ENCODE results near the gene TMED9. TPM values are rescaled to one million over a fixed set of nuclear protein-coding genes. Genes with fewer than 3 reads are reported as not detected.

The TMED9 gene
- polyA plus RNA-seq, 1 donor (not counting 4 experiments of a cell fraction or from before 2014, with no cell fraction given): 247 TPM

DNA sequence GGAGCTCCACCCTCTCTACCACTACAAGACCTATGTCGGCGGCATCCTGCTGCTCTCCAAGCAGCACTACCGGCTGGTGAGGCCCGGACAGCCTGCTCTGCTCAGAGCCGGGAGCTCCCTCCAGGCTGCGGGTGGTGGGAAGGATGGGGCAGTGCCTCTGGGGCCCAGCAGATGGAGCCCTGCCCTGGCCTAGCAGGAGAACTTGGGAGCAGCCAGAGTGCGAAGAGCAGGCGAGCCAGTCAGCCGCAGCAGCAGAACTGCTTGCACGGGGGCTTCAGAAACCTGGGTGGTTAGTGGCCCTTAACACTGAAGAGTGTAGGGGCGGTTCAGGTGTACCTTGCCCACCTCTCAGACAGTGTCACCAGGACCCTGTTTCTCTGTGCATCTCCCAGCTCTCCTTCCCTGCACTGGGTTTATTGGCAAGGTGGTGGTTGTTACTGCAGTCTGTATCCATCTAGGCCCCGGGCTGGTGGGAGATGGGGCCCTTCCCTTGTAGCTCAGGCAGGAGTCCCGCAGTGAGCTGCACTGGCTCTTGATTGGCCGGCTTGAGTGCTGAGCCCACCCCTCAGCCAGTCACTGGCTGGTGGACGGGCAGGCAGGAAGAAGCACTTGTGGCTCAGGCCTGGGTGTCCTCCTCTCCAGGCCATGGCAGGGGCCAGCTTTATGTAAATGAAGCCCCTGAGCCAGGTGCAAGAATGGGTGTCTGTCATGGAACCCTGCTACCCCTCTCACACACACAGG, 15.6 kb downstream of the TMED9 start:
- peaks cover 4 to 22% of the 10 kb centered on the region in 2 experiments for H3K36me3 ChIP-seq (ENCODE audit: control insufficient read depth in 2 of 2, extremely low read depth in 1 of 2, insufficient read depth in 2 of 2, low read length in 2 of 2)

DNA sequence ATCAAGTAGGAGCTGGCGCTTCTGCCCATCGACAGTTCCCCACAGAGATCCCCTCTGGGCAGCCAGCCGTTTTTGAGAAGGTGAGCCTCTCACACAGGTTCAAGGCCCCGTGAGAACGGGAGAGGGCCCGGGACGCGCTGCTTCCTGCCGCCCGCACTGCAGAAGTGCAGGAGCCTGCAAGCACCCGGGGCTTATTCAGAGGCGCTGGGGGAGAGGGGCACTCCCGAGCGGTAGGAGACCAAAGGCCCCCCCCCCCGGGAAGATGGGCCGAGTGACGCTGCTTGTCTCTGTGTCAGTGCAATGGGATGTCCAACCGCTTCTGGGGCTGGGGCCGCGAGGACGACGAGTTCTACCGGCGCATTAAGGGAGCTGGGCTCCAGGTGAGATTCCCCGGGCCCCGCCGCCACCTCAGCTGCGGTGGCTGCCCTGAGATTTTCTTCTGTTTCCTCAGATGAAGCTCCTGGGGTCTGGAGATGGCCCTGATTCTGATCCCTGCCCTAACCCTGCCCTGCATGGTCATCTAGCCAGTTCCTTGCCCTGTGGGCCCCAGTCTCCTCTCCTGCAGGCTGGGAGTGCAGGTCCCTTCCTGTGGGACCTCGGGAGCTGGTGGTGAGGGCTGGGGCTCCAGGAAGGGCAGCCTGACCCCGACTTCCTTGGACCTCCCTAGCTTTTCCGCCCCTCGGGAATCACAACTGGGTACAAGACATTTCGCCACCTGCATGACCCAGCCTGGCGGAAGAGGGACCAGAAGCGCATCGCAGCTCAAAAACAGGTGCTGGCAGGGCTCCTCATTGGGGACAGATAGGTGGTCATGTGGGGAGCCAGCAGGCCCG, 16.5 kb downstream of the TMED9 start:
- dilution Hi-C loops (cut with MboI; ENCODE audit: extremely low pct_ligation_motif_present, low sequenced_read_pairs): no loop called here
- Histone ChIP-seq H3K27ac (ENCODE audit: control insufficient read depth, insufficient read depth, low read length) (no peak overlapping the region), H3K4me1 (ENCODE audit: control insufficient read depth, extremely low read depth, insufficient read depth, low read length) (no peaks in the 10 kb centered on the region), H3K79me2 (ENCODE audit: control insufficient read depth, insufficient read depth, low read length) (no peaks in the 10 kb centered on the region), H3K9me3 (ENCODE audit: control insufficient read depth, low read depth, low read length) (no peaks in the 10 kb centered on the region), H3K4me2 (ENCODE audit: control insufficient read depth, extremely low read depth, insufficient read depth, low read depth, low read length) (no peak overlapping the region), H4K20me1 (ENCODE audit: control insufficient read depth, extremely low read depth, insufficient read depth, low read length) (no peaks in the 10 kb centered on the region), H3K9me1 (ENCODE audit: control insufficient read depth, extremely low read depth, insufficient read depth, low read length) (no peaks in the 10 kb centered on the region), H3K36me3 (ENCODE audit: control insufficient read depth in 2 of 2, extremely low read depth in 1 of 2, insufficient read depth in 2 of 2, low read length in 2 of 2) (peaks cover 4 to 22% of the 10 kb centered on the region in 2 experiments), H3K4me3 (ENCODE audit: control insufficient read depth in 2 of 3, extremely low read depth in 1 of 3, insufficient read depth in 2 of 3, low read depth in 1 of 3, low read length in 3 of 3) (no peak overlapping the region), H3K9ac (ENCODE audit: control insufficient read depth, extremely low read depth, insufficient read depth, low read length) (no peak overlapping the region), H2AFZ (ENCODE audit: control insufficient read depth, low read length) (no peak overlapping the region), H3K27me3 (ENCODE audit: control insufficient read depth, extremely low read depth, insufficient read depth, low read length) (no peaks in the 10 kb centered on the region)
- FAIRE-seq (no peak), DNase-seq (ENCODE audit: low read depth, low spot score) (no peak)
- TF ChIP-seq, protein P1, sequence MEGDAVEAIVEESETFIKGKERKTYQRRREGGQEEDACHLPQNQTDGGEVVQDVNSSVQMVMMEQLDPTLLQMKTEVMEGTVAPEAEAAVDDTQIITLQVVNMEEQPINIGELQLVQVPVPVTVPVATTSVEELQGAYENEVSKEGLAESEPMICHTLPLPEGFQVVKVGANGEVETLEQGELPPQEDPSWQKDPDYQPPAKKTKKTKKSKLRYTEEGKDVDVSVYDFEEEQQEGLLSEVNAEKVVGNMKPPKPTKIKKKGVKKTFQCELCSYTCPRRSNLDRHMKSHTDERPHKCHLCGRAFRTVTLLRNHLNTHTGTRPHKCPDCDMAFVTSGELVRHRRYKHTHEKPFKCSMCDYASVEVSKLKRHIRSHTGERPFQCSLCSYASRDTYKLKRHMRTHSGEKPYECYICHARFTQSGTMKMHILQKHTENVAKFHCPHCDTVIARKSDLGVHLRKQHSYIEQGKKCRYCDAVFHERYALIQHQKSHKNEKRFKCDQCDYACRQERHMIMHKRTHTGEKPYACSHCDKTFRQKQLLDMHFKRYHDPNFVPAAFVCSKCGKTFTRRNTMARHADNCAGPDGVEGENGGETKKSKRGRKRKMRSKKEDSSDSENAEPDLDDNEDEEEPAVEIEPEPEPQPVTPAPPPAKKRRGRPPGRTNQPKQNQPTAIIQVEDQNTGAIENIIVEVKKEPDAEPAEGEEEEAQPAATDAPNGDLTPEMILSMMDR (optimal IDR thresholded peaks at IDR 0.05 in 1 of 3, IDR thresholded peaks at IDR 0.05 in 1 of 3, conservative IDR thresholded peaks at IDR 0.05 in 1 of 3; ENCODE audit: extremely low read depth in 1 of 3, insufficient read depth in 2 of 3, low read length in 3 of 3): no peak
- TF ChIP-seq EZH2 (IDR thresholded peaks at IDR 0.05; ENCODE audit: low read length): no peak

More for the DNA sequence above, 15.6 kb downstream of the TMED9 start:
- peak; percentile 60 for FAIRE-seq
- dilution Hi-C loops (cut with MboI; ENCODE audit: extremely low pct_ligation_motif_present, low sequenced_read_pairs): no loop called here
- Histone ChIP-seq H3K9ac (ENCODE audit: control insufficient read depth, extremely low read depth, insufficient read depth, low read length) (no peak overlapping the region), H4K20me1 (ENCODE audit: control insufficient read depth, extremely low read depth, insufficient read depth, low read length) (no peaks in the 10 kb centered on the region), H3K27ac (ENCODE audit: control insufficient read depth, insufficient read depth, low read length) (no peak overlapping the region), H3K4me2 (ENCODE audit: control insufficient read depth, extremely low read depth, insufficient read depth, low read depth, low read length) (no peak overlapping the region), H3K4me1 (ENCODE audit: control insufficient read depth, extremely low read depth, insufficient read depth, low read length) (no peaks in the 10 kb centered on the region), H3K4me3 (ENCODE audit: control insufficient read depth in 2 of 3, extremely low read depth in 1 of 3, insufficient read depth in 2 of 3, low read depth in 1 of 3, low read length in 3 of 3) (no peak overlapping the region), H3K27me3 (ENCODE audit: control insufficient read depth, extremely low read depth, insufficient read depth, low read length) (no peaks in the 10 kb centered on the region), H3K79me2 (ENCODE audit: control insufficient read depth, insufficient read depth, low read length) (no peaks in the 10 kb centered on the region), H3K9me1 (ENCODE audit: control insufficient read depth, extremely low read depth, insufficient read depth, low read length) (no peaks in the 10 kb centered on the region), H3K9me3 (ENCODE audit: control insufficient read depth, low read depth, low read length) (no peaks in the 10 kb centered on the region), H2AFZ (ENCODE audit: control insufficient read depth, low read length) (no peak overlapping the region)
- DNase-seq (ENCODE audit: low read depth, low spot score): no peak
- TF ChIP-seq, protein P1 (optimal IDR thresholded peaks at IDR 0.05 in 1 of 3, IDR thresholded peaks at IDR 0.05 in 1 of 3, conservative IDR thresholded peaks at IDR 0.05 in 1 of 3; ENCODE audit: extremely low read depth in 1 of 3, insufficient read depth in 2 of 3, low read length in 3 of 3): peak; percentile 82 to 98 (median 94)
- TF ChIP-seq EZH2 (IDR thresholded peaks at IDR 0.05; ENCODE audit: low read length): no peak
